KMS-11 (cell line): ENCODE measurements around the gene PPP2R5E.

Experiments used
- H2AFZ ChIP-seq: fragments of 200-600 bp; sonication (generic); 2 replicates; pipeline ENCODE4 v1.6.1; 2016; ENCODE audit warnings: antibody characterized with exemption, mixed run types, low read depth
- H3K27ac ChIP-seq: fragments of 200-600 bp; sonication (generic); 2 replicates; pipeline ENCODE4 v1.6.1; 2016; ENCODE audit warnings: mild to moderate bottlenecking, mixed run types
- H3K27me3 ChIP-seq: fragments of 200-600 bp; sonication (generic); 2 replicates; pipeline ENCODE4 v1.6.1; 2017; ENCODE audit warnings: mild to moderate bottlenecking, low read depth, mixed run types, moderate library complexity; ENCODE audit not compliant: insufficient read depth
- H3K36me3 ChIP-seq: fragments of 200-600 bp; sonication (generic); 2 replicates; pipeline ENCODE4 v1.6.1; 2017; ENCODE audit warnings: mild to moderate bottlenecking, mixed run types; ENCODE audit not compliant: insufficient read depth
- H3K4me1 ChIP-seq: fragments of 200-600 bp; sonication (generic); 2 replicates; pipeline ENCODE4 v1.6.1; 2016; ENCODE audit warnings: mild to moderate bottlenecking, low read depth, mixed run types; ENCODE audit not compliant: poor library complexity, severe bottlenecking
- H3K4me2 ChIP-seq: fragments of 200-600 bp; sonication (generic); 2 replicates; pipeline ENCODE4 v1.7.0; 2016; ENCODE audit warnings: mild to moderate bottlenecking, mixed run types
- H3K4me3 ChIP-seq: fragments of 200-600 bp; sonication (generic); IDR thresholded peaks from 2 replicates; pipeline ENCODE4 v1.6.1; 2017; ENCODE audit warnings: low read depth, low read length, mixed read lengths; ENCODE audit not compliant: insufficient read depth
- H3K79me2 ChIP-seq: fragments of 200-600 bp; sonication (generic); 2 replicates; pipeline ENCODE4 v1.6.1; 2016; ENCODE audit warnings: low read depth, mixed run types; ENCODE audit not compliant: insufficient read depth
- H3K9ac ChIP-seq: fragments of 200-600 bp; sonication (generic); 2 replicates; pipeline ENCODE4 v1.6.1; 2016; ENCODE audit warnings: mild to moderate bottlenecking, mixed run types
- H4K20me1 ChIP-seq: fragments of 200-600 bp; sonication (generic); 2 replicates; pipeline ENCODE4 v1.6.1; 2016; ENCODE audit warnings: mild to moderate bottlenecking, mixed run types; ENCODE audit not compliant: insufficient read depth
- TF ChIP-seq, protein P1 (sequence below): fragments of 200-600 bp; sonication (generic); conservative IDR thresholded peaks from 2 replicates; pipeline ENCODE4 v1.6.1; 2017; ENCODE audit warnings: low read depth, mild to moderate bottlenecking, antibody characterized with exemption, low read length, moderate library complexity, mixed read lengths

PPP2R5E gene

GRCh38 chr14:63486738-63487137 lies 56.4 kb downstream of the PPP2R5E start:
- TF ChIP-seq, protein P1, sequence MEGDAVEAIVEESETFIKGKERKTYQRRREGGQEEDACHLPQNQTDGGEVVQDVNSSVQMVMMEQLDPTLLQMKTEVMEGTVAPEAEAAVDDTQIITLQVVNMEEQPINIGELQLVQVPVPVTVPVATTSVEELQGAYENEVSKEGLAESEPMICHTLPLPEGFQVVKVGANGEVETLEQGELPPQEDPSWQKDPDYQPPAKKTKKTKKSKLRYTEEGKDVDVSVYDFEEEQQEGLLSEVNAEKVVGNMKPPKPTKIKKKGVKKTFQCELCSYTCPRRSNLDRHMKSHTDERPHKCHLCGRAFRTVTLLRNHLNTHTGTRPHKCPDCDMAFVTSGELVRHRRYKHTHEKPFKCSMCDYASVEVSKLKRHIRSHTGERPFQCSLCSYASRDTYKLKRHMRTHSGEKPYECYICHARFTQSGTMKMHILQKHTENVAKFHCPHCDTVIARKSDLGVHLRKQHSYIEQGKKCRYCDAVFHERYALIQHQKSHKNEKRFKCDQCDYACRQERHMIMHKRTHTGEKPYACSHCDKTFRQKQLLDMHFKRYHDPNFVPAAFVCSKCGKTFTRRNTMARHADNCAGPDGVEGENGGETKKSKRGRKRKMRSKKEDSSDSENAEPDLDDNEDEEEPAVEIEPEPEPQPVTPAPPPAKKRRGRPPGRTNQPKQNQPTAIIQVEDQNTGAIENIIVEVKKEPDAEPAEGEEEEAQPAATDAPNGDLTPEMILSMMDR: no peak
- H3K9ac ChIP-seq: no peak overlapping the region
- H3K36me3 ChIP-seq: no peaks in the 10 kb centered on the region
- H3K79me2 ChIP-seq: peaks cover 46% of the 10 kb centered on the region
- H3K27me3 ChIP-seq: no peaks in the 10 kb centered on the region
- H4K20me1 ChIP-seq: no peaks in the 10 kb centered on the region
- H3K4me3 ChIP-seq: no peak overlapping the region
- no peak overlapping the region for H2AFZ ChIP-seq
- H3K4me1 ChIP-seq: peaks cover 34% of the 10 kb centered on the region
- no peak overlapping the region for H3K27ac ChIP-seq
- H3K4me2 ChIP-seq: no peak overlapping the region

DNA sequence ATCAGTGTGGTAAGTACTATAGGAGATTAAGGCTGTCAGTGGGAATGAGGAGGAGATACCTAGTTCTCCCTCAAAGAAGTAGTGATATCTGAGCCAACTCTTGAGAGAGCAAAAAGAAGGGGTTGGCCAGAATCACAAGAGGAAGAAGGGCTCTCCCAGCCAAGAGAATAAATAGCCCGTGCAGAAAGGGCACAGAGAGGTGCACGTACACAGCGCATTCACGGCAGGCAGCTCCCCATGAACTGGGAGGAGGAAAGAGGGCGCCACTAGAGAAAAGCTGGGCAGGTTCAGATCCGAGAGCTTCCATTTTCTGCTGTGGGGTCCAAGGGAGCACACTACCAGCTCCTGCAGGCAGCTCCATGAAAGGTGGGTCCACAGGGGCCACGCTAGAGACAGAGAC lies 59.9 kb downstream of the PPP2R5E start:
- H3K9ac ChIP-seq: no peak overlapping the region

GRCh38 chr14:63480599-63480998 lies 62.6 kb downstream of the PPP2R5E start:
- H3K4me2 ChIP-seq: peak overlapping the region; percentile 82; the same call in 1 of the 2 replicates
- H3K36me3 ChIP-seq: no peaks in the 10 kb centered on the region
- no peaks in the 10 kb centered on the region for H4K20me1 ChIP-seq
- peak overlapping the region; percentile 85 for H3K27ac ChIP-seq
- no peaks in the 10 kb centered on the region for H3K27me3 ChIP-seq
- H3K4me3 ChIP-seq: no peak overlapping the region
- peaks cover 78% of the 10 kb centered on the region for H3K4me1 ChIP-seq
- H3K9ac ChIP-seq: no peak overlapping the region; the same call in 1 of the 2 replicates
- H2AFZ ChIP-seq: no peak overlapping the region
- H3K79me2 ChIP-seq: peaks cover 55% of the 10 kb centered on the region; the same call in 1 of the 2 replicates
- TF ChIP-seq, protein P1: no peak

More for the DNA sequence above, 59.9 kb downstream of the PPP2R5E start:
- Histone ChIP-seq H4K20me1 (no peaks in the 10 kb centered on the region), H3K27me3 (no peaks in the 10 kb centered on the region), H3K79me2 (peaks cover 38% of the 10 kb centered on the region; the same call in 1 of the 2 replicates), H3K4me2 (no peak overlapping the region), H3K27ac (no peak overlapping the region), H3K36me3 (no peaks in the 10 kb centered on the region), H2AFZ (no peak overlapping the region), H3K4me1 (peaks cover 65% of the 10 kb centered on the region), H3K4me3 (no peak overlapping the region)
- TF ChIP-seq, protein P1: no peak

GRCh38 chr14:63478437-63478852 lies 64.7 kb downstream of the PPP2R5E start:
- Histone ChIP-seq H3K27ac (peak overlapping the region; percentile 85), H3K9ac (peak overlapping the region; percentile 54; the same call in 1 of the 2 replicates), H2AFZ (no peak overlapping the region), H3K4me1 (peaks cover 93% of the 10 kb centered on the region), H4K20me1 (no peaks in the 10 kb centered on the region), H3K79me2 (peaks cover 48% of the 10 kb centered on the region), H3K4me3 (no peak overlapping the region), H3K27me3 (no peaks in the 10 kb centered on the region), H3K36me3 (no peaks in the 10 kb centered on the region), H3K4me2 (peak overlapping the region; percentile 82)
- TF ChIP-seq, protein P1: no peak
